ENCODE results near the gene TMEM184A. TPM values are rescaled to one million over a fixed set of nuclear protein-coding genes. Genes with fewer than 3 reads are reported as not detected.

Gene TMEM184A
- total and polyA plus RNA-seq, 2 donors (not counting 1 experiment from before 2014, with no cell fraction given): not detected

- no peaks in the 10 kb centered on the region for H3K27me3 Mint-ChIP-seq
- peaks cover 3% of the 10 kb centered on the region for H3K4me1 Mint-ChIP-seq
- H3K4me2 ChIP-seq (replicated peaks; ENCODE audit: low read depth, low read length, poor library complexity, severe bottlenecking): no peak overlapping the region
- H3K9me3 Mint-ChIP-seq (ENCODE audit: insufficient read depth): no peaks in the 10 kb centered on the region
- ChIA-PET CTCF (interaction anchor here (0.8 to 1.5 kb wide), 2 partner anchors 26 to 50 kb away, joined by 3 to 4 read pairs; no protein-coding TSS in a partner anchor), POLR2A (interaction anchor here (1.2 kb wide), 1 partner anchor 23 kb away, joined by 3 read pairs; no protein-coding TSS in a partner anchor)
- H3K27me3 ChIP-seq (replicated peaks in 1 of 4; ENCODE audit: control extremely low read depth in 1 of 4, control insufficient read depth in 3 of 4, insufficient read depth in 4 of 4, low read length in 3 of 4): no peaks in the 10 kb centered on the region
- no peaks in the 10 kb centered on the region for H3K36me3 ChIP-seq (replicated peaks in 1 of 2; ENCODE audit: control extremely low read depth in 1 of 2, control insufficient read depth in 1 of 2, extremely low read depth in 1 of 2, insufficient read depth in 2 of 2, low read length in 1 of 2)
- TF ChIP-seq EZH2 (IDR thresholded peaks at IDR 0.05; ENCODE audit: borderline replicate concordance, insufficient read depth, low read depth, low read length, poor library complexity, severe bottlenecking) (no peak), CTCF (IDR thresholded peaks at IDR 0.05) (no peak)
- DNase-seq: no peak
- WGBS (ENCODE audit: insufficient coverage): 85% methylated on average over 30 of the region's 35 CpGs
- H4K20me1 ChIP-seq (ENCODE audit: control insufficient read depth, insufficient read depth, low read length, poor library complexity, severe bottlenecking): no peaks in the 10 kb centered on the region
- no peak overlapping the region for H3K27ac ChIP-seq (ENCODE audit: low read length in 2 of 2)
- peaks cover 0 to 7% of the 10 kb centered on the region in 2 donors for H3K4me1 ChIP-seq (ENCODE audit: control insufficient read depth in 2 of 2, insufficient read depth in 2 of 2, low read length in 2 of 2)
- H3K4me3 Mint-ChIP-seq: no peak overlapping the region
- H3K9me3 ChIP-seq (ENCODE audit: control extremely low read depth in 1 of 3, control insufficient read depth in 2 of 3, insufficient read depth in 1 of 3, low read length in 2 of 3): no peaks in the 10 kb centered on the region
- intact Hi-C loops (cut with micrococcal nuclease): no loop called here
- H2AFZ ChIP-seq (ENCODE audit: insufficient read depth, low read depth, low read length, poor library complexity, severe bottlenecking): no peak overlapping the region
- ATAC-seq (ENCODE audit: low read depth): no peak
- no peaks in the 10 kb centered on the region for H3K79me2 ChIP-seq (ENCODE audit: control insufficient read depth, insufficient read depth, low read length)
- no peak overlapping the region for H3K4me3 ChIP-seq (ENCODE audit: control extremely low read depth in 1 of 5, extremely low read depth in 1 of 5, insufficient read depth in 1 of 5, low read depth in 2 of 5, low read length in 4 of 5)
- no peak overlapping the region for H3K9ac ChIP-seq (ENCODE audit: low read length)
- no peak overlapping the region for H3K27ac Mint-ChIP-seq
Measured at GRCh38 chr7:1555046-1555812, 776 bp downstream of the TMEM184A start.

GRCh38 chr7:1554333-1555045 is 1.5 kb downstream of the TMEM184A start:
- Histone ChIP-seq H3K27me3 (replicated peaks in 1 of 4; ENCODE audit: control extremely low read depth in 1 of 4, control insufficient read depth in 3 of 4, insufficient read depth in 4 of 4, low read length in 3 of 4) (no peaks in the 10 kb centered on the region), H3K36me3 (replicated peaks in 1 of 2; ENCODE audit: control extremely low read depth in 1 of 2, control insufficient read depth in 1 of 2, extremely low read depth in 1 of 2, insufficient read depth in 2 of 2, low read length in 1 of 2) (no peaks in the 10 kb centered on the region), H3K4me3 (ENCODE audit: control extremely low read depth in 1 of 5, extremely low read depth in 1 of 5, insufficient read depth in 1 of 5, low read depth in 2 of 5, low read length in 4 of 5) (no peak overlapping the region), H3K9ac (ENCODE audit: low read length) (no peak overlapping the region), H3K9me3 (ENCODE audit: control extremely low read depth in 1 of 3, control insufficient read depth in 2 of 3, insufficient read depth in 1 of 3, low read length in 2 of 3) (no peaks in the 10 kb centered on the region), H3K4me2 (replicated peaks; ENCODE audit: low read depth, low read length, poor library complexity, severe bottlenecking) (no peak overlapping the region), H4K20me1 (ENCODE audit: control insufficient read depth, insufficient read depth, low read length, poor library complexity, severe bottlenecking) (no peaks in the 10 kb centered on the region), H3K27ac (ENCODE audit: low read length in 2 of 2) (no peak overlapping the region), H3K79me2 (ENCODE audit: control insufficient read depth, insufficient read depth, low read length) (no peaks in the 10 kb centered on the region), H3K4me1 (ENCODE audit: control insufficient read depth in 2 of 2, insufficient read depth in 2 of 2, low read length in 2 of 2) (peaks cover 0 to 7% of the 10 kb centered on the region in 2 donors), H2AFZ (ENCODE audit: insufficient read depth, low read depth, low read length, poor library complexity, severe bottlenecking) (no peak overlapping the region)
- intact Hi-C loops (cut with micrococcal nuclease): no loop called here
- Mint-ChIP-seq H3K27ac (no peak overlapping the region), H3K27me3 (no peaks in the 10 kb centered on the region), H3K4me1 (peaks cover 3% of the 10 kb centered on the region), H3K9me3 (ENCODE audit: insufficient read depth) (no peaks in the 10 kb centered on the region), H3K4me3 (no peak overlapping the region)
- TF ChIP-seq CTCF (IDR thresholded peaks at IDR 0.05): no peak
- TF ChIP-seq EZH2 (IDR thresholded peaks at IDR 0.05; ENCODE audit: borderline replicate concordance, insufficient read depth, low read depth, low read length, poor library complexity, severe bottlenecking): no peak
- 85% methylated on average over 20 of the region's 20 CpGs for WGBS (ENCODE audit: insufficient coverage)
- POLR2A ChIA-PET: no interaction called here
- DNase-seq (no peak), ATAC-seq (ENCODE audit: low read depth) (no peak)
- CTCF ChIA-PET: no interaction called here

Measured in B cell (primary cell).